GM18507 (cell line): ENCODE results near the gene RNF146.
A peak's percentile ranks its signal among the peaks of the same experiment; 100 is the strongest.

Source experiments
- DNase-seq: peaks from one replicate; pipeline ENCODE4 v3.0.0; 2011; ENCODE audit warnings: low read depth; ENCODE audit not compliant: insufficient read length; ENCODE audit errors: extremely low spot score
- FAIRE-seq: peaks from 2 replicates; lab custom pipeline; 2011; peaks lifted over from hg19 to GRCh38; lab: Jason Lieb, UNC

RNF146 gene

DNA sequence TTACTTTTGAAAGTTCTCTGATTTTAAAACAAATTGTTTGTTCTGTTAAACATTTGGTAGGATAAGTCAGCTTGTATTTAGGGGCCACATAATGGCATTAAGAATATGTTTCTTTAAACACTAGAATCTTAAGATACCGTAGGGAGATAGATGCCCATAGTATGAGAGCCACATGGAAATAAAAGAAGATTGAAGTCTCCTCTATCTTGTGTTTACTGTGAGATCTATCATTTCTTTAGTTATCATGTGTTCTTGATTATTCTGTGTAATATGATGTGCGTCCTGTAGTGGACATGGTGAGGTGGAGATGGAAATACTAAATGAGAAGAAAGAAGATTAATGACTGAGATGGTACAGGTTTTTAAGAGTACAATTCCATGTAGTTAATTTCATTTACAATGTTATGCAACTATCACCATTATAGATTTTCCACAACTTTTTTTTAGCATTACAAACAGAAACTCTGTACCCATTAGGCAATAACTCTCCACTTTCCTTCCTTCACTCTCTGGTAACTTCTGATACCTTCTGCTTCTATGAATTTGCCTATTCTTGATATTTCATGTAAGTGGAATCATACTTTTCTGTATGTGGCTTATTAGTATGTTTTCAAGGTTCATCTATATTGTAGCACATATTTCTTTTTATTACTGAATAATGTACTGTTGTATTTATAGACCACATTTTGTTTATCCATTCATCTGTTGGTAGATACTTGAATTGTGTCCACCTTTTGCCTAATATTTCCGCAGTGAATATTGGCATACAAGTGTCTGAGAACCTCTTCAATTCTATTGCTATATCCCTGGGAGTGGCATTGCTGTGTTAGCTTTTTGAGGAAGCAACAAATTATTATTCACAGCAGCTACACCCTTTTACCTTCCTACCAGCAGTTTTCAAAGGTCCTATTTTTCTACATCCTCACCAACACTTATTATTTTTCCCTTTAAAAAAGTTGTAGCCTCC lies 11.5 kb downstream of the RNF146 start:
- FAIRE-seq (no peak), DNase-seq (no peak)

DNA sequence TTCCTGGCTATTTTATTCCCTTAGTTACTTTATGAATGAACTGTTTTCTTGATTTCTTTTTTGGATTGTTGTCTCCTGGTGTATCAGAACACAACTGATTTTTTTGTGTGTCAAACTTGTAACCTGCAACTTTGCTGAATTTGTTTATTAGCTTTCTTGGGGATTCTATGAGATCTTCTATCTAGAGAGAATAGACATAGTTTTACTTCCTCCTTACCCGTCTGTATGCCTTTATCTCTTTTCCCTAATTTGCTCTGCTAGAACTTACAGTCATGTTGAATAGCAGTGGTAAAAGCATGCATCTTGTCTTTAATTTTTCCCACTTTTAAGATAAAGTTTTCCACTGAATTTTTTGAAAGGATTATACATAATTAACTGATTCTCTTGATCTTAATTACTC lies 13.2 kb downstream of the RNF146 start:
- peak; percentile 78 for FAIRE-seq

DNA sequence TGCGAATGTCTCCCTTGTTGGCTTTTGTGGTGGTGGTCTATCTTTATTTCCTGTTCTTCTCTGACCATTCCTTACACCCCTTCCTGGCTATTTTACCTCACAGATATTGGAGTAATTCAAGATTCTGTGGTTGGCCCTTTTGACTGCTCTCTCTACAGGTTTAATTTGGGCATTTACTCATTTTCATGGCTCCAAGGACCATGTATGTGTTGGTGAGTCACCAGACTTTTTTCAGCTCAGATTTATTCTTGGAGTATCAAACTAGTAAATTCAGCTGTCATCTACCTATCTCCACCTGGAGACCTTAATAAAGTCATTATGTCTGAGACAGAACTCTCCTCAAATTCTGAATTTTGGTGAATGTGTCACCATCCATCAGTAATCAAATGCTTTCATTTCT lies 15.5 kb downstream of the RNF146 start:
- no peak for FAIRE-seq
- no peak for DNase-seq

More for the DNA sequence above, 13.2 kb downstream of the RNF146 start:
- DNase-seq, result no peak

DNA sequence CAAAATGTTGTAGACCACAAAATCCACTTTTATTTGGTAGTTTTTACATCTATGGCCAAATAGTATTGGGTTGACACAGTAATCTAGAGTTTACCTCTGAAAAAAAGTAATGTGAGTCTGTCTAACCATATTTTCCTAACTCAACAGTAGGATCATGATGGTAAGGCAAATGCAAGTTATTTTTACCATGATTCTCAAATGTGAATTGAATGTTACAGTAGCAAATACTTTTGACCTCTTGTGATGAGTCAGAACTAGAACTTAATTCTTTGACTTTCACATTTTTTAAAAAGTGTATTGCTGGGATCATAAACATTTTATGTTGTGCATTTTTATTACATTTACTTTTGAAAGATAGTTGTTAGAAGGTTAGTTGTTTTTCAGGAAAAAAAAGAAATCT lies 22.0 kb downstream of the RNF146 start:
- no peak for FAIRE-seq
- DNase-seq, result no peak

DNA sequence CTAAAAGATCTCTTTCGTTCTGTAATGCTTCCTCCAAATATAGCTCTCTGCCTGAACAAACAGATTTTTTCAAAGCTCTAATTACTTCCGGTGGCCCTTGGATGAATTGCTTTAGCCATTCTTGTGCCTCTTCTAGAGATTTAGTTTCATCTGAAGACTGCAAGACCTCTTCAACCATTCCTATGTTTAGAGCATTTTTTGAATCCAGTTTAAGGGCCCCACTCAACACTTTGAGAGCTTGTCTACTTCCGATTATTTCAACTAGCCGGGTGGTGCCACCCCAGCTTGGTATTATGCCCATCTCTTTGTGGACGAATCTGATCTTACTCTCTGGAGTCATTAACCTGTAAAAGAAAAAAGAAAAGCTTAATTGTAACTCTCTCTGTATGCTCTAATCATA lies 23.3 kb downstream of the RNF146 start:
- DNase-seq (no peak), FAIRE-seq (no peak)

DNA sequence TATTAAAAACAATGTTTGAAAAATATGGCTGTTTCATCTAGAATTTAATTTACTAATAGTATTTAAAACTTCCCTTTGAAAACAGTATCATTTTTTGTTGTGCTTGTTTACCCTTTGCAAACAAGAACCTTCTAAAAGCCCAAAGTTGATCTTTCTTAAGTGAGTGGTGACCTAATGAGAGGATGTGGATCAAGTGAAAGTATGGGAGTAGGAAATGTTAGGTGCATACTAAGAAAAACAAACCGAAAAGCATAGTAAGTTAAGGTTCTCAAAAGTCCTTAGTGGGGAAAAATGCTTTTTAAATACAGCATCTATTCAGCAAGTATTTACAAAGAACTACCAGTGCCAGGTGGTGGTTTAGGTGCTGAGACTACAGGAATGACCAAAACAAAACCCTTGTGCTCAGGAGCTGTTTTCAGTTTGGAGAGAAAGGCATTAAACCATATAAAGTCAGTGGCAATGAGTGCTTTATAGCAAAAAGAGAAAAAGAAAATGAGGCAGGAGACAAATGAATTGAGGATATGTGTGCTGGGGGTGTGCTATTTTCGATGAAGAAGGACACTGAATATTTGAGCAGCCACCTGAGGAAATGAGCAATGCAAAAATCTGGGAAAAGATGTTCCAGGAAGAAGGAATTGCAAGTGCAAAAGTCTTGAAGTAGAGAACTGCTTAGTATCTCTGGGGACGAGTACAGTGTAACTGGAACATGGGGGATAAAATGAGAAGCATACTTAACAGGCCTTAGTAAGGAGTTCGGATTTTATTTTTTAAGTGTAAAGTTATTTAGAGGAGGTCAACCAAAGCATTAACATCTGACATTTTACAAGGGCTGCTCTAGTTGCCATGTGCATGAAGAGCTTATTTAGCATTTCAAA lies 24.0 kb downstream of the RNF146 start:
- no peak for FAIRE-seq
- no peak for DNase-seq

DNA sequence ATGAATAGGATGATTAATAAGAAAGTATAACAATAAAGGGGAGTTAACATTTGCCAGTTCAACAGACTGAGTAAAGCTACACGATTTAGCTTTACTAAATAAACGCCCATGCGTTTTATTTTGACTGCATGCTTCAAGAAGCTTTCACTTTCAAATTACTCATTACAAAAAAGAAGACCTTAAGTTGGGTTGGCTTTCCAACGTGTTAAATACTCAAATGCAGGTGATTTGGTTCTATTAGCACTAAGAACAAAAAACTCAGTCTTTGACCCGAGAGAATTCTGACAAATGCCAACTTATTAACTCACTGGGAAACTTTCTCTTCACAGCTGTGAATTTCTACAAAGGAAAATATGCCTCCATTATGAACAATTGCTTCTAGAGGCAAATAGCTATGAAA lies 24.8 kb downstream of the RNF146 start:
- DNase-seq, result no peak
- peak; percentile 78 for FAIRE-seq

DNA sequence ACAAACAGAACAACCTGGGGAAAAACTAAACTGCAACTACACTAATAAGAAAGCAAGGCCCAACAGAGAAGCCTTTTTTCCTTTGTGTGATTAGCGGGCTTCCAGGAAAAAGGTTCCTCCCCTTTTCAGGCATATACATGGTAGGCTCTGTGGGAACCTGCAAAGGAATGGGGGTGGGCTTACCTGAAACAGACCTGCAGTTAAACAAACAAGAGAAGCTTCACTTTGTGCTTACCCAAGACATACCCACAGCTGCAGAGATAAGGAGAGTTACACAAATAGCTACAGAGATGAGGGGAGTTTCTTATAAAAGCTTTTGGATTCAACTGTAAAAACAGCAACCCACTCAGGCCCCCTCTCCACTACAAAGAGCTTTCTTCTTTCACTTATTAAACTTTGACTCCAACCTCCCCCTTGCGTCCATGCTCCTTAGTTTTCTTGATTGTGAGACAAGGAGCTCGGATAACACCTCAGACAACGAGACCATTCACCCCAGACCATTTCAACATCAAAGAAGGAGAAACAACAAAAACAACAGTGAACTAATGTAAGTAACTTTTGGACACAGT lies 30.9 kb downstream of the RNF146 start:
- no peak for DNase-seq
- no peak for FAIRE-seq

DNA sequence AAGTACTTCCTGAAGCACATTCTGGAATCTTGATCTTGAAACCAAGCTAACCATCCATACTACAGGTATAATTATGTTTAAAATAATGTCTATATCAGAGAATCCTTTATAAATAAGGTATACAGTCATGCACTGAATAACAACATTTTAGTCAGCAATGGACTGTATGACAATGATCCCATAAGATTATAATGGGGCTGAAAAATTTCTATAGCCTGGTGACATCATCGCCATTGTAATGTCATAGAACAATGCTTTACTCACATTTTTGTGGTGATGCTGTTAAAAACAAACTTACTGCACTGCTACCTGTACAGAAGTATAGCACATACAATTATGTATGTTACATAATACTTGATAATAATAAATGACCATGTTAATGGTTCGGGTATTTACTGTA lies 31.8 kb downstream of the RNF146 start:
- DNase-seq (no peak), FAIRE-seq (no peak)

DNA sequence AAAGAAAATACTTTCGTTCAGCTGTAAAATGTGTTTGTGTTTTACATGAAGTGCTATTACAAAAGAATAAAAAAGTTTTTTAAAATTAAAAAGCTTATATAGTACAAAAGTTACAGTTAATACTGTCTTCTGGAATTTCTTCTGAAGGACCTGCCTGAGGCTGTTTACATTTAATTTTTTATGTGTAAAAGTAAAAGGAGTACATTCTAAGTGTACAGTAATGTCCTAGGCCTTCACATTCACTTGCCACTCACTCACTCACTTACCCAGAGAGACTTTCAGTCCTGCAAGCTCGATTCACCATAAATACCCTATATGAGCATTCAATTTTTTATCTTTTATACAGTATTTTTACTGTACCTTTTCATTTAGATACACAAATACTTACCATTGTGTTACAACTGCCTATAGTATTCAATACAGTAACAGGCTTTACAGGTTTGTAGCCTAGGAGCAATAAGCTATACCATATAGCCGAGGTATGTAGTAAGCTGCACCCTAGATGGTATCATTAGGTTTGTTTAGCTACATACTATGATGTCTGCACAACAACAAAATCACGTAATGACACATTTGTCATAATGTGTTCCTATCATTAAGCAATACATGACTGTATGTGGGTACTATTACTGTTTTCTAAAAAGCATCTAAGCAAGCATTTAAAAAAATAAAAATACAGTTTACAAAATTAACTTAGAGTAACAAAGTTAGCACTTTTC lies 33.0 kb downstream of the RNF146 start:
- DNase-seq, result no peak
- FAIRE-seq, result no peak

DNA sequence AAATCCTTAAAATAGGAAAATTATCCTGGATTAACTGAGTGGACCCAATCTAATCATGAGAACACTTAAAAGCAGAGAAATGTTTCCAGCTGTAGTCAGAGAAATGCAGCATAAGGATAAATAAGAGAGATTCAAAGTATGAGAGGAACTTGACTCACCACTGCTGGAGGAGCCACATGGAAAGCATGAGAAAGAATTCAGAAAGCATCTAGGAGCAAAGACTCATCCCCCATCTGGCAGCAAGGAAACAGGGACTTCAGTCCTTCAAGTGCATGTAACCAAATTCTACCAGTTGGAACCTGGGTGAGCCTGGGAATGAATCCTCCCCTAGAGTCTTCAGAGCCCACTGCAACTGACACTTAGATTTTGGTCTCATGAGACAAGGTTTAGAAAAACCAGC lies 33.7 kb downstream of the RNF146 start:
- DNase-seq (no peak), FAIRE-seq (no peak)

DNA sequence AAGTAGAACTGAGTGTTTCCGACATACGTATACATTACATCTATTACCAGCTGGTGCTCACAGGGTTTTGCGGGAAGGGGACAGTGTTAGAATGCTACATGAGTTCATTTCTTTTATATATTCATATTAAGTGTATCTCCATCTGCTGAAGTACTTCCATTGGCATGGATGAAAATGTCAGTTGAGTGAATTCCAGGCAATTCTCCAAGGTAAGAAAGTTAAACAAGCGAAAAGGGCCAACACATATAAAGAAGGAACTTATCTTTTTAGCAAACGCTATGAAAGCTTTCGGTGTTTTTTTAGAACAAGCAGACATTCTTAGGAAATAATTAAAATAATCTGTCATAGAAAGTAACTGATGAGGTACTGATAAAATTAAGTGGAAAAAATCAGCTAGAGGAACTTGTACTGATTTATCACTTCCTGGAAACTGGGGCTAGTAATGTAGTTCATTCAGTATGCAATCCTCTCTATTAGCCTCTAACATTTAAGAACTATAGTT lies 34.6 kb downstream of the RNF146 start:
- DNase-seq, result no peak
- no peak for FAIRE-seq

DNA sequence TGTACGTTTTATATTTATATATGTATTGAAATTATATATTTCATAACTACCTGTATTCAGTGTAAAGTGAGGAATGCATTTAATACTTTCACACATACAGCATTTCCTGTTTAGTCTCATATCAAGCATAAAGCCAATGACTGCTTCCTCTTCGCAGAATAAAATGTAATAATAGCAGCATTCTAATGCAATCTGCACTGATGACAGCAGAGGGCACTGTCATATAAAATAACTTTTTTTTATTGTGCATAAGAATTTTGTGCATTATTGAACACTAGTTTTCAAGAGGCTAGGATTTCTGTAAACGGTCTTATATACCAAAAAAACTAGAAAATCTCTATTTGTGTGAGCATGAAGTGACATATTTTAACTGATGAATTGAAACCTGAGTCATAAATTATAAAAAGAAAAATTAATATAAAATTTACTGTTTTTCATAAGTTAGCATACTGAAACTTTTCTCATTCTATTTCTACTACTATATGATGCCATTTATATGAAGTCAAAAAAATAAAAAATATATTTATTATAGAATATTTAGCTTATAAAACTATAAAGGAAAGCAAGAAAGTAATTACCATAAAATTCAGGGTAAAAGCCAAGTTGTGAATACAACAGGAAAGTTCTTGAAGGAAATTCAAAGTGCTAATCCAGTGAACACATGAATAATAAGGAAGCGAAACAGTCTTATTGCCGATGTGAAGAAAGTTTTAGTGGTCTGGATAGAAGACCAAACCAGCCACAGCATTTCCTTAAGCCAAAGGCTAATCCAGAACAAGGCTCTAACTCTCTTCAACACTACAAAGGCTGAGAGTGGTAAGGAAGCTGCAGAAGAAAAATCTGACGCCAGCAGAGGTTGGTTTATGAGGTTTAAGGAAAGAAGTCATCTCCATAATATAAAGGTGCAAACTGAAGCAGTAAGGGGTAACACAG lies 36.3 kb downstream of the RNF146 start:
- DNase-seq (peak; percentile 12), FAIRE-seq (peak; percentile 78)

DNA sequence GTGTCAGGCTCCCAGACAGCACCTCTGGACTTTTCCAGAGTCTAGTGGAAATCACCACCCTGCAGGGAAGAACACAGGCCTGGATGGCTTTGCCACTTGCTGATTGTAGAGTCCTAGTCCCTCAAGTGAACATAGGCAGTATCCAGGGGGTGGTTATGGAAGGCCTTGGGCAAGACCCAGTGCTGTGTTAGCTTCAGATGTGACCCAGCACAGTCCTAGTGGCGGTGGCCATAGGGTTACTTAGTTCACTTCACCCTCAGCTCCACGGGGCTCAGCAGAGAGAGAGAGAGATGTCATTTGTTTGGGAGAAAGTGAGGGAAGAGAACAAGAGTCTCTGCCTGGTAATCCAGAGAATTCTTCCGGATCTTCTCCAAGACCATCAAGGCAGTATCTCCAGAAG lies 37.3 kb downstream of the RNF146 start:
- FAIRE-seq (no peak), DNase-seq (no peak)

DNA sequence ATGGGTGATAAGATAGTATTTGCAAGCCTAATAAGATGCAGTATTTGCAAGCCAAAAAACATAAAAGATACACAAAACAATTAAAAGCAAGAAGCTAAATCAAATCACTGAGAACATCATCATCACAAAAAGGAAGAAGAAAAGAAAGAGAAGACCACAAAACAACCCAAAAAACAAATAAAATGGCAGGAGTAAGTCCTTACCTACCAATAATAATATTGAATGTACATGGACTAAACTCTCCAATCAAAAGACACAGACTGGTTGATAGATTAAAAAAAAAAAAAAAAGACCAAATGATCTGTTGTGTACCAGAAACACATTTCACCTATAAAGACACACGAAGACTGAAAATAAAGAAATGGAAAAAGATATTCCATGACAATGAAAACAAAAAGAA lies 39.1 kb downstream of the RNF146 start:
- DNase-seq (no peak), FAIRE-seq (no peak)

DNA sequence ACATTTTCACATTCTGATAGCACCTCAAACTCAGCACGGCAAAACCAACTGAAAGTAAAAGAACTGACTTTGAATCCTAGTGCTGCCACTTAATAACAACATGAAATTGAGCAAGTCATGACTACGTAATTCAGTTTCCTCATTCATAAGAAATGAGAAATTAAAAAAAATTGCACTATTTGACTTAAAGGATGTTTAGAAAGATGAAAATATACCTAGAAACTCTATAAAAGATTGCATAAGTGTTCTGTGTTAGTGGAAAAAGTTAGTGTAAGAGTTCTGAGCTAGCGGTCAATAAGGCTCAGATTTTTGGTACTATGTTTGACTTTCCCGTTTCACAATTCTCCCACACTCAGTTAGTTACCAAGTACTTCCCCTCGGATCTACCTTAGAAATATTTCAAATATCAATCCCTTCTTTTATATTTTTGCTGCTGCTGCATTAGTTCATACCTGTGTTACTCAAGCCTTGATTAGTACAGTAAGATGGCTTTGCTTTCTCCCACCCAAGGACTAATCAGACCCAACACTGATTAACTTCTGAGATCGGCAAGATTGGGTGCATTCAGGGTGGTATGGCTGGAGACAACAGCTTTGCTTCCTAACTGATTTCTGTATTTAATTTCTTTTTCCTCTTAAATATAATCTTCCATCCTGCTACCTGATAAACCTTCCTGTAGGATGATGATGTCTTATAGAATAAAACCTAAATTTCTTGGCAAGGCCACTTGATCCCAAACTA lies 50.9 kb downstream of the RNF146 start:
- no peak for DNase-seq
- FAIRE-seq, result no peak

DNA sequence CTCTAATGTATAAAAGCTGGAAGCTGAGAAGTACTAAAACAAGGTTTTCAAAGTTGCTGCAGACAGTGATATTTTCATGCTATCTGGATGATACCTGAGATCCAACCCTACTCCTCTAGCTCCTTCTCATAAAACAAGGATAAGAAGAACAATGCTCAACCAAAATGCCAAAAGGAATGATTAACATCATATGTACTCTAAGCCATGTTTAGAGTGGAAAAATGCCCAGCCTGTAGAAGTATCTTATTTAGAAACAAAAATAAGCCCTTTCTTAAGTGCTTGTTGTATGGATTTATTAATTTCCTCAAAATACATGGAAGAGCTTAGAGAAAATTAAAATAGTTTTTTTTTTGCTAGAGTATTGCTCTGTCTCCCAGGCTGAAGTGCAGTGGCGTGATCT lies 53.0 kb downstream of the RNF146 start:
- no peak for FAIRE-seq

More for the DNA sequence above, 53.0 kb downstream of the RNF146 start:
- no peak for DNase-seq
